Activated CD8-positive, alpha-beta memory T cell treated with anti-CD3 and anti-CD28 coated beads, Interleukin-2, amount 50 U/mL, for 48 hours (primary cell): ENCODE measurements around the gene ZNF543.
"Not testable (repeated sequence)": the region's sequence is repeated elsewhere in the genome, so short reads cannot be mapped to it uniquely, and the experiment has no call there.

Experiments
- DNase-seq: peaks from one replicate; pipeline ENCODE4 v3.0.0-alpha.2; 2020

Gene ZNF543

GRCh38 chr19:57320180-57321084, at the start of gene ZNF543:
ZNF543 (plus strand) TSS chr19:57320472; CDS start chr19:57320854, 382 bp downstream.
- DNase-seq, result peak; percentile 95

GRCh38 chr19:57271280-57271679, 49.0 kb upstream of the ZNF543 start:
- no peak for DNase-seq

- DNase-seq, result no peak
Observed at GRCh38 chr19:57273014-57273413, 47.3 kb upstream of the ZNF543 start.

GRCh38 chr19:57276430-57276829, 43.8 kb upstream of the ZNF543 start:
- DNase-seq, result no peak

GRCh38 chr19:57278481-57278880, 41.8 kb upstream of the ZNF543 start:
- not testable (repeated sequence) for DNase-seq

- DNase-seq, result peak; percentile 86
Observed at GRCh38 chr19:57279418-57280164, 40.7 kb upstream of the ZNF543 start.

- peak; percentile 98 for DNase-seq
Observed at GRCh38 chr19:57280165-57280961, 39.9 kb upstream of the ZNF543 start, which contains the start of gene ZNF460. ZNF460 (plus strand) TSS chr19:57280485; CDS start chr19:57280807, 322 bp downstream.

GRCh38 chr19:57280962-57281400, 39.3 kb upstream of the ZNF543 start:
- no peak for DNase-seq

- no peak for DNase-seq
Observed at GRCh38 chr19:57282011-57282643, 38.1 kb upstream of the ZNF543 start.

- no peak for DNase-seq
Observed at GRCh38 chr19:57288373-57288772, 31.9 kb upstream of the ZNF543 start.

GRCh38 chr19:57290970-57291369, 29.3 kb upstream of the ZNF543 start:
- no peak for DNase-seq

GRCh38 chr19:57292547-57292946, 27.7 kb upstream of the ZNF543 start:
- DNase-seq, result no peak

- no peak for DNase-seq
Observed at GRCh38 chr19:57293719-57294118, 26.6 kb upstream of the ZNF543 start.

GRCh38 chr19:57302020-57302465, 18.2 kb upstream of the ZNF543 start:
- no peak for DNase-seq

GRCh38 chr19:57302727-57303401, 17.4 kb upstream of the ZNF543 start:
- DNase-seq, result no peak

GRCh38 chr19:57305056-57305455, 15.2 kb upstream of the ZNF543 start:
- DNase-seq, result no peak

- DNase-seq, result no peak
Observed at GRCh38 chr19:57308514-57308913, 11.8 kb upstream of the ZNF543 start.

- DNase-seq, result no peak
Observed at GRCh38 chr19:57310792-57311191, 9.5 kb upstream of the ZNF543 start.

GRCh38 chr19:57314146-57314545, 6.1 kb upstream of the ZNF543 start:
- DNase-seq, result no peak

- DNase-seq, result no peak
Observed at GRCh38 chr19:57317503-57317902, 2.8 kb upstream of the ZNF543 start.

GRCh38 chr19:57319869-57320179, 448 bp upstream of the ZNF543 start:
- DNase-seq, result no peak

- no peak for DNase-seq
Observed at GRCh38 chr19:57321116-57321515, 844 bp downstream of the ZNF543 start.
